DLD1 (cell line): ENCODE measurements around the gene NTSR1.

ENCODE experiments used
- in situ Hi-C: cut with HindIII; loops from 2 replicates; pipeline ENCODE4 v1.10.0; 2017; ENCODE audit warnings: low sequenced_read_pairs

NTSR1 gene

DNA sequence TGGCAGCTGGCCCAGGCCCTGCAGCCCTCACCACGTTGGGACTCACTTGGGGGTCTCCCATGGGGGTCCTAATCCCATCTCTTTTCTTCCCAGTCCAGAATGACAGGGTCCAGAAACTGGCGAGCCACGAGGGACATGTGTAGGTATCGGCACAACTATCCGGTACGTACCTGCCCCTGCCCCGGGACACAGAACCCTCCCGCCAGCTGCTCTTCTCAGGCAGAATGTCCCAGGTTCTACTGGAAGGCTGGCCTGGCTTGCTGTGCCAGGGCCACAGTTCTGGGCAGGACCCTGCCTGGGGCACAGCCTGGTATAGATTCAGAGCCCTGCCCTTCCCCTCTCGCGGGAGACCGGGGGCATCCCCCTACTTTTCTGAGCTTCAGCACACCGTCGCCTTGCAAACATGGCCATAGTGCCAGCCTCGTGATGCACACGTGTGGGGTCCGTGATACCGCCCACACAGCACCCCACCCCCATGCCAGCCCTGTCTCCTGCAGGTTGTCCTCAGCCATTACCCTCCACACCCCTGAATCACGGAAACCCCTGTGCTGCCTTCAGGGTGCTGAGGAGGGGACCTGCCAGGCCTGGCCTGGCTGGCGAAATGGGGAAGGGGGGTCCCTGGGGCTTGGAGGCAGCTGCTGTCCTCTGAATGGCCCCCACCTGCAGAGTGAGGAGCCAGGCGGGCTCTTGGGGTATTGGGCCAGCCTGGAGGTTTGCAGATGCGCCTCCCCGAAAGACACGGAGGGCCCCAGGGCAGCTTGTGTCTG lies 99.0 kb downstream of the NTSR1 start:
- in situ Hi-C loops: no loop called here

DNA sequence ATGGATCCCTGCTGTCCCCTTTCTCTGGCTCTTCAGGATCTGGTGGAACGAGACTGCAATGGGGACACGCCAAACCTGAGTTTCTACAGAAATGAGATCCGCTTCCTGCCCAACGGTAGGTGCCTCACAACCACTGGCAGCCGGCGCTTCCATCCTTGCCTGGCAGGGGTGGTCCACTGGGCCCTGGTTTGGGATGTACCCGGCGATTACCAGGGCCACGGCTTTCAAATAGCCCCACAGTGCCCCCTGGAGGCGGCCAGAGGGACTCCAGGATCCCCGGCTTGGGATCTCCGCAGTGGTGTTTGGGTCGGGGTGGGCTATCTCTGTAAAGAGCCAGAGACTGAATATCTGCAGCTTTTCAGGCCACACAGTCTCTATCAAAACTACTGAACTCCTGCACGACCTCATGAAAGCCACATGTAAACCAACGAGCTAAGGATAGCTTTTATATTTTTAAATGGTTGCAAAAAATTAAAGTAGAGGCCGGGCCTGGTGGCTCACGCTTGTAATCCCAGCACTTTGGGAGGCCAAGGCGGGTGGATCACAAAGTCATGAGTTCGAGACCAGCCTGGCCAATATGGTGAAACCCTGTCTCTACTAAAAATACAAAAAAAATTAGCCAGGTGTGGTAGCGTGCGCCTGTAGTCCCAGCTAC lies 99.7 kb downstream of the NTSR1 start:
- in situ Hi-C loops: no loop called here

DNA sequence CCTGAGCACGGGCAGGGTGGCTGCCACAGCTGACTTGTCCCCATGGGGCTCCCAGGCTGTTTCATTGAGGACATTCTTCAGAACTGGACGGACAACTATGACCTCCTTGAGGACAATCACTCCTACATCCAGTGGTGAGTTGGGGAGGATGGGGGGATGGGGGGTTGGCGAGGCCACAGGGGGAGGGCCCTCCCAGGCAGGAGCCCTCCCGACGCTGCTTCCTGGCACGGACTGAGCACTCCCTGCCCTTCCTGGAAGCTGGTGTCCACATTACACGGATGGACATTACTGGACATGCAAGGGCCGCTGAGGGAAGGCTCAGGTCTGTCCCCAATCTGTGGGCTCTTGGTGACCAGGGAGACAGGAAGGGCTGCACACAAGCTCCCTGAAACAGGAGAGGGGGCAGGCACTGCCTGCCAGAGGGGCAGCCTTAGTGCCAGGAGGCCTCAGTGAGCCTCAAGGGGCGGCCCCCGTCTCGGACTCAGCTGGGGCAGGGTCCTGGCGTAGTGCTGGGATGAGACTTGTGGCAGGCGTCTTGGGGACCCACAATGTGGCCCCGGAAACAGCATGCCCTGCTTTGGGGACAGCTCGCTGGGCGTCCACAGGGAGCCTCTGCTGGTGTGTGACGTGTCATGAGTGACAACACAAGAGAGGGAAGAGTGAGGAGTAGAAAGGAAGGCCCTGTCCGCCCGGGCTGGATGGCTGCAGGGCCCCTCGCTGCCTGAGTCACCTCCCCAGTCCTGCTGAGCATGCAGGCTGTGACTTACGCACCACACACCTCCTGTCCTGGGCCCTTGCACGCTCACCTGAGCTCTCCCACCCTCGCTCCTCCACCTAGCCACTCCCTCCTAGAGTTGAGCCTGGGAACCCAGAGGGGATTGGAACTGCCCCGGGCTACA lies 101.1 kb downstream of the NTSR1 start:
- in situ Hi-C loops: no loop called here

DNA sequence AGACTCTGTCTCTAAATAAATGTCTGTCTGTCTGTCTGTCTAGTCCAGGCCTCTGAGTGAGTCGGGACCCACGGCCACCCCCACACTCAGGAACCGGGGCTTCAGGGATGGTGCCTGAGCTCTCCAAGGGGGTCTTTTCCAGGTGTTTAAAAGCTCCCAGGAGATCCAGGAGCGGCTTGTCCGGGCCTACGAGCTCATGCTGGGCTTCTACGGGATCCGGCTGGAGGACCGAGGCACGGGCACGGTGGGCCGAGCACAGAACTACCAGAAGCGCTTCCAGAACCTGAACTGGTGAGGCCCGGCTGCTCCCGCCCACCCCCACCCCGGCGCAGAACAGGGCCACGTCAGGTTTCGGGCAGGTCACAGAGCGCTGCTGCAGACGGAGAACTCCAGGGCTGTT lies 102.7 kb downstream of the NTSR1 start:
- in situ Hi-C loops: no loop called here

DNA sequence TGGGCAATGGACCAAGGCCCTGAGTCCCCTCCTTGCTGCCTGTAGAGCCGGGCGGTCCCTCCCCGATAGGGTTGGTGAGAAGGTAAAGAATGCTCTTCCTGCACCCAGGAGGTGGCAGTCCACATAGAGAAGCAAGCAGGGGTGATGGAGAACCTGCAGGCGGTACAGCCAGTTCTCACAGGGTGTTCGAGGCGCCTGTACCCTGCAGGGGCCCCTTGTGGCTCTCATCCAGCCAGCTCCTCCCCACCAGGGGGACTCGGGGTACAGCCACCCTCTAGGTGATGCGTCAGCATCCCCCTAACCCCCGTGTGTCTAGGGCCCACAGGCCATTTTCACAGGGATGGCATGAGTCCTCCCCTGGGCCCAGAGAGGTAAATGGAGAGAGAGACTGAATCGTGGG lies 103.1 kb downstream of the NTSR1 start:
- in situ Hi-C loops: no loop called here
